Lower lobe of right lung (tissue), 2 donors: ENCODE results near the gene ADAM8. TPM values are rescaled to one million over a fixed set of nuclear protein-coding genes. Genes with fewer than 3 reads are reported as not detected.

Experiments
- ATAC-seq, 2 donors: fragments of 200-7000 bp; cut with Tn5 transposase; one replicate each; pipeline ENCODE4 v1.9.1; 2020 to 2022; ENCODE audit warnings: mild to moderate bottlenecking in 2 of 2, moderate library complexity in 2 of 2
- DNase-seq: peaks from one replicate; pipeline ENCODE4 v3.0.0-alpha.2; 2020
- H3K27ac ChIP-seq: fragments of 200-600 bp; one replicate; pipeline ENCODE4 v1.8.0; 2022
- H3K27me3 ChIP-seq: fragments of 200-600 bp; one replicate; pipeline ENCODE4 v1.8.0; 2022; ENCODE audit warnings: low read depth
- H3K36me3 ChIP-seq: fragments of 200-600 bp; one replicate; pipeline ENCODE4 v1.8.0; 2022; ENCODE audit warnings: mild to moderate bottlenecking
- H3K4me1 ChIP-seq: fragments of 200-600 bp; one replicate; pipeline ENCODE4 v1.8.0; 2022
- H3K4me3 ChIP-seq: fragments of 200-600 bp; one replicate; pipeline ENCODE4 v1.8.0; 2022; ENCODE audit warnings: mild to moderate bottlenecking
- H3K9me3 ChIP-seq: fragments of 200-600 bp; one replicate; pipeline ENCODE4 v1.8.0; 2022
- intact Hi-C: fragments of 100-400 bp; cut with DNase I; formaldehyde crosslinking; loops from one replicate; pipeline ENCODE4 v1.11.0; 2022
- total RNA-seq: library from RNA; stranded (reverse); fragmentation: NEBNext Ultra II Directional; extraction: Animal tissue kit (Norgen Biotek cat#: 25700); gene quantifications from one replicate; pipeline ENCODE4 v1.2.1, GENCODE V29; 2021
- TF ChIP-seq, protein P1 (sequence below): fragments of 200-600 bp; IDR thresholded peaks from one replicate; pipeline ENCODE4 v1.8.0; 2022; ENCODE audit warnings: antibody characterized with exemption, mild to moderate bottlenecking
- donor health status: DM: no; HTN: yes; CAD: no; lungs with severe emphysema.

ADAM8 gene
- total RNA-seq, 1 donor from 2014 or later, result 18.7 TPM

DNA sequence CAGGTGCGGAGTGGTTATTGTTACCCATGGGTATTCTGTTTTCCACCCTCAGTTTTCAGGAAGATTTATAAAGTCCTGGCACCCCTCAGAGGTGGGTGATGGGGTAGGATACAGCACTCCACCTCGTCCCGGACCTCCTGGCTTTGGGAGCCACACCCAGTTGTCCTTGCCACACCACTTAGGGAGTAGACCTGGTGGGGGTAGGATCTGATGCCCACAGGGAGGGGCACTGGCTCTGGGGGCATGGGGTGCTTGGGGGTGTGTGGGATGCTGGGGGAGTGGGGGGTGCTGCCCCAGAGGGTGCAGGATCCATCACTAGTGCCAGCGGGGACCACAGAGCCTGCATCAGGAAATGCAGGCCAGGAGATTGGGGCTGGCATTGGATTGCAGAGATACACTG, 36.5 kb upstream of the ADAM8 start:
- Histone ChIP-seq H3K36me3 (peaks cover 40% of the 10 kb centered on the region), H3K9me3 (no peaks in the 10 kb centered on the region), H3K27me3 (no peaks in the 10 kb centered on the region), H3K4me1 (peaks cover 7% of the 10 kb centered on the region), H3K4me3 (no peak overlapping the region), H3K27ac (no peak overlapping the region)
- intact Hi-C loops, result no loop called here
- TF ChIP-seq, protein P1, sequence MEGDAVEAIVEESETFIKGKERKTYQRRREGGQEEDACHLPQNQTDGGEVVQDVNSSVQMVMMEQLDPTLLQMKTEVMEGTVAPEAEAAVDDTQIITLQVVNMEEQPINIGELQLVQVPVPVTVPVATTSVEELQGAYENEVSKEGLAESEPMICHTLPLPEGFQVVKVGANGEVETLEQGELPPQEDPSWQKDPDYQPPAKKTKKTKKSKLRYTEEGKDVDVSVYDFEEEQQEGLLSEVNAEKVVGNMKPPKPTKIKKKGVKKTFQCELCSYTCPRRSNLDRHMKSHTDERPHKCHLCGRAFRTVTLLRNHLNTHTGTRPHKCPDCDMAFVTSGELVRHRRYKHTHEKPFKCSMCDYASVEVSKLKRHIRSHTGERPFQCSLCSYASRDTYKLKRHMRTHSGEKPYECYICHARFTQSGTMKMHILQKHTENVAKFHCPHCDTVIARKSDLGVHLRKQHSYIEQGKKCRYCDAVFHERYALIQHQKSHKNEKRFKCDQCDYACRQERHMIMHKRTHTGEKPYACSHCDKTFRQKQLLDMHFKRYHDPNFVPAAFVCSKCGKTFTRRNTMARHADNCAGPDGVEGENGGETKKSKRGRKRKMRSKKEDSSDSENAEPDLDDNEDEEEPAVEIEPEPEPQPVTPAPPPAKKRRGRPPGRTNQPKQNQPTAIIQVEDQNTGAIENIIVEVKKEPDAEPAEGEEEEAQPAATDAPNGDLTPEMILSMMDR, result no peak
- DNase-seq (peak; percentile 24), ATAC-seq (no peak)

DNA sequence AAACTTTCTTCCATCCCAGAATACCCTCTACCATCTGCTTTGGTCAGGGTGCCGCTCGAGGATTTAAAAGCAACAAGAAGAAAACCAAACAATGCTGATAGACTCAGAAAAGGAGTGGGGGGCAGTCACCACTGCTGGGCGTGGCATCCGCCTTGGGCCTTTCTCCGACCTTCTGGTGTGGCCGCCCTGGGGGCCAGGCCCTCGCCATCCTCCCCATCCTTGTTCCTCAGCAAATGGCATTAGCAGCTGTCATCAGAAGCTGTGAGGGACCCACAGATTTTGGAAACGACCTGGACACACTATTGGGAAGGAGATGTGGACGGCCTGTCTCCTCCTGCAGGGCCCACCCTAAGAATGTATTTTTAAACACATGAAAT, 36.1 kb upstream of the ADAM8 start:
- H3K9me3 ChIP-seq, result no peaks in the 10 kb centered on the region
- intact Hi-C loops, result no loop called here
- DNase-seq (peak; percentile 26), ATAC-seq (no peak)
- no peaks in the 10 kb centered on the region for H3K27me3 ChIP-seq
- H3K4me1 ChIP-seq, result peaks cover 10% of the 10 kb centered on the region
- no peak overlapping the region for H3K4me3 ChIP-seq
- TF ChIP-seq, protein P1, result no peak
- no peak overlapping the region for H3K27ac ChIP-seq
- peaks cover 40% of the 10 kb centered on the region for H3K36me3 ChIP-seq

DNA sequence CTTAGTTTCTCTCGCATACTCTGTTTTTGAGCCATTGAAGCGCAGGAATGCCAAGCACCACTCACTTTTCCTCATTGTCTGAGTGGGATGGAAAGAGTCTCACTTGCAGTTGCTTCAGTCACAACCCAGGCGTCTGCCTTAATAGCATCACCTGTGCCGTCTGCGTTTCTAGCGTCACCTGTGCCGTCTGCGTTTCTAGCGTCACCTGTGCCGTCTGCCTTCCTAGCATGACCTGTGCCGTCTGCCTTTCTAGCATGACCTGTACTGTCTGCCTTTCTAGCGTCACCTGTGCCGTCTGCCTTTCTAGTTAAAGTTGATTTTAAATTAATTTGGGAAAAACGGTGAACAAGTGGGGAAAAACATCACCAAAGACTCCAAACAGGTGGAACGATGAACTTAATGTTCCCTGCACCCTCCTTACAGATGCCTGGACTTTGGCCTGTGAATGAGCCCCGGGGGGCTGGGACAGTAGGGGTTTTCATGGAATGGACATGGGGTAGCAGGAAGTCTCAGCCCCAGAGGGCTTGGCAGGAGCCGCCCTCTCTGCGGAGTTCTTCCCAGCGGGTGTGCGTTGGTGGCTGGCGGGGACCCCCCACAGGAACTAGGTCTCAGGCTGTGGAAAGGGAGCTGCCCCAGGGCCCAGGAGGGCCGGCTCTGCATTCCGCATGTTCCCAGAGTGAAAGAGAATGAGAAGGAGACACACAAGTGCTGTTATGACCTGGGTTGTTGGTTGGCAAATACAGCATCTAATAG, 35.5 kb upstream of the ADAM8 start:
- TF ChIP-seq, protein P1, result no peak
- Histone ChIP-seq H3K9me3 (no peaks in the 10 kb centered on the region), H3K27ac (no peak overlapping the region), H3K4me1 (peaks cover 15% of the 10 kb centered on the region), H3K36me3 (peaks cover 40% of the 10 kb centered on the region), H3K27me3 (no peaks in the 10 kb centered on the region), H3K4me3 (no peak overlapping the region)
- DNase-seq (peak; percentile 39), ATAC-seq (no peak)
- intact Hi-C loops, result no loop called here

DNA sequence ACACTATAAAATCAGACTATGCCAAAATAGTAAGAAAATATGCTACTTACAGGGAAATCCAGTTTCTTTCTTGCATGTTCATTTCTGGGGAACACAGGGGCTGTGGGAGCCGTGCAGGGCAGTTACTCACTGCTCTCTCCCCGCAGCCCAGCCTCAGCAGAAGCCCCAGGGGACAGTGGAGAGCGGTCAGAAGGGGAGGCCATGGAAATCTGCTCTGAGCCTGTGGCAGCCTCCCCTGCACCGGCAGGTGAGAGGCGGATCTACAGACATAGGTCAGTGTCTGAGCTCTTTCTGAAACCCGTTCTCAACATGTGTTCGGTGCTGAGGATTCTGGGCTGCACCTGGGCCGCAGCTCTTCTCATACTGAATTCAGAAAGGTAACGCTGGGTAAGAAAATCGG, 34.9 kb upstream of the ADAM8 start:
- Histone ChIP-seq H3K4me3 (no peak overlapping the region), H3K27me3 (no peaks in the 10 kb centered on the region), H3K27ac (no peak overlapping the region), H3K4me1 (peaks cover 22% of the 10 kb centered on the region), H3K36me3 (peaks cover 40% of the 10 kb centered on the region), H3K9me3 (no peaks in the 10 kb centered on the region)
- DNase-seq (peak; percentile 11), ATAC-seq (no peak)
- TF ChIP-seq, protein P1, result no peak
- intact Hi-C loops, result no loop called here

DNA sequence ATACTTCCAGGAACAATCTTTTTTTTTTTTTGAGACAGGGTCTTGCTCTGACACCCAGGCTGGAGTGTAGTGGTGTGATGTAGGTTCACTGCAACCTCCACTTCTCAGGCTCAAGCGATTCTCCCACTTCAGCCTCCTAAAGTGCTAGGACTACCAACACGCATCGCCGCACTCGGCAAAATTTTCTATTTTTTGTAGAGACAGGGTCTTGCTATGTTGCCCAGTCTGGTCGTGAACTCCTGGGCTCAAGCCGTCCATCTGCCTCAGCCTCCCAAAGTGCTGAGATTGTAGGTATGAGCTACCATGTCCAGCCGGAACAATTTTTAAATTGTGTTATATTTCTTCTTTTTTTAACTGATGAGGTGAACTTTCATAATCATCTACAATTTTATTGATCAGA, 34.1 kb upstream of the ADAM8 start:
- H3K9me3 ChIP-seq, result no peaks in the 10 kb centered on the region
- no peak overlapping the region for H3K27ac ChIP-seq
- H3K27me3 ChIP-seq, result no peaks in the 10 kb centered on the region
- TF ChIP-seq, protein P1, result no peak
- DNase-seq (no peak), ATAC-seq (no peak)
- H3K36me3 ChIP-seq, result peaks cover 40% of the 10 kb centered on the region
- H3K4me1 ChIP-seq, result peaks cover 28% of the 10 kb centered on the region
- H3K4me3 ChIP-seq, result no peak overlapping the region
- intact Hi-C loops, result no loop called here
